ENCODE data around the gene HIC1.

Gene HIC1

DNA sequence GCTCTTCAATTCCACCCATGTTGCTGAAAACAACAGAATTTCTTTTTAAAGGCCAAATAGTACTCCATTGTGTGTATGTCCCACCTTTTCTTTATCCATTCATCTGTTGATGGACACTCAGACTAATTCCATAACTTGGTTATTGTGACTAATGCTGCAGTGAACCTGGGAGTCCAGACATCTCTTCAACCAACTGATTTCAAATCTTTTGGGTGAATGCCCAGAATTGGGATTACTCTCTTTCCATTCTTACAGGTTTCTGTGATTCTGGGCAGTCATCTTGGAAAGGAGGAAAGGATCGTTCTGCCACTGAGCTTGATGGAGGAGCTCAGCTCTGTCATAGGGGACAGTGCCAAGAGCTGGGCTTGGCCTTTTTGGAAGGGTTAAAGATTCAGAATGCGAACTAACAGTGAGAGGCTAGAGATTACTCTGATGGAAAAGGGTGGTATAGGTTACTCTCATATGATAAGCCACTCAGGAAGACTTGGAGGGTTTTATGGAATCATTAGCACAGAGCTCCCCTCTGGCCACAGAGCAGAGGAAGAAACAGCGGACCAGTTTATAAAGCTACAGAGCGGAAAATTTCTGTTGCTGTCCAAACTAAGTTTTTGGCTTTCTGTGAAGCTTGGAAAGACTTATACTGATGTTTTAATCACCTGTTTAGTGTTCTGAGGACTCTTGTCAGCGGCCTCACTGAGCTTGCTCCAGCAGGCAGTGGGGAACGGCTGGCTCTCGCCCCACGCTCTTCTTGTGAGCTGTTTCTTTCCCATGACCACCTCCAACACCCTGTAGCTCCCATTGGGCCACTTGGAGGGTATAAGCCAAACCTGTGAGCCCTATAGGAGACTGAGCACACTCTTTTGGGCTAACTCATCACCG, 48.3 kb downstream of the HIC1 start:
- H3K4me3 ChIP-seq (ENCODE audit: insufficient read depth, low read length, poor library complexity, severe bottlenecking), result no peak overlapping the region
- no peak overlapping the region for H3K9ac ChIP-seq (ENCODE audit: low read length)
- no peaks in the 10 kb centered on the region for H4K20me1 ChIP-seq (ENCODE audit: low read depth, low read length)
- H3K36me3 ChIP-seq (ENCODE audit: low read length), result no peaks in the 10 kb centered on the region
- no peaks in the 10 kb centered on the region for H3K79me2 ChIP-seq (ENCODE audit: insufficient read depth, low read length)
- no peak overlapping the region for H3K27ac ChIP-seq (ENCODE audit: low read depth, low read length)
- no peak overlapping the region for H2AFZ ChIP-seq (ENCODE audit: low read depth, low read length, severe bottlenecking)
- H3K4me2 ChIP-seq (ENCODE audit: low read depth, low read length, poor library complexity, severe bottlenecking), result no peak overlapping the region
- H3F3A ChIP-seq (ENCODE audit: insufficient read depth), result no peaks in the 10 kb centered on the region
- H3K9me2 ChIP-seq (replicated peaks; ENCODE audit: insufficient read depth, low read length), result no peaks in the 10 kb centered on the region
- TF ChIP-seq EZH2phosphoT487 (conservative IDR thresholded peaks at IDR 0.05; ENCODE audit: low read length), result no peak
- TF ChIP-seq, protein P1, sequence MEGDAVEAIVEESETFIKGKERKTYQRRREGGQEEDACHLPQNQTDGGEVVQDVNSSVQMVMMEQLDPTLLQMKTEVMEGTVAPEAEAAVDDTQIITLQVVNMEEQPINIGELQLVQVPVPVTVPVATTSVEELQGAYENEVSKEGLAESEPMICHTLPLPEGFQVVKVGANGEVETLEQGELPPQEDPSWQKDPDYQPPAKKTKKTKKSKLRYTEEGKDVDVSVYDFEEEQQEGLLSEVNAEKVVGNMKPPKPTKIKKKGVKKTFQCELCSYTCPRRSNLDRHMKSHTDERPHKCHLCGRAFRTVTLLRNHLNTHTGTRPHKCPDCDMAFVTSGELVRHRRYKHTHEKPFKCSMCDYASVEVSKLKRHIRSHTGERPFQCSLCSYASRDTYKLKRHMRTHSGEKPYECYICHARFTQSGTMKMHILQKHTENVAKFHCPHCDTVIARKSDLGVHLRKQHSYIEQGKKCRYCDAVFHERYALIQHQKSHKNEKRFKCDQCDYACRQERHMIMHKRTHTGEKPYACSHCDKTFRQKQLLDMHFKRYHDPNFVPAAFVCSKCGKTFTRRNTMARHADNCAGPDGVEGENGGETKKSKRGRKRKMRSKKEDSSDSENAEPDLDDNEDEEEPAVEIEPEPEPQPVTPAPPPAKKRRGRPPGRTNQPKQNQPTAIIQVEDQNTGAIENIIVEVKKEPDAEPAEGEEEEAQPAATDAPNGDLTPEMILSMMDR (IDR thresholded peaks at IDR 0.05; ENCODE audit: insufficient read depth, low read length, poor library complexity, severe bottlenecking), result no peak
- H3K9me3 ChIP-seq (ENCODE audit: insufficient read depth, low read length), result no peaks in the 10 kb centered on the region
- H3K27me3 ChIP-seq (ENCODE audit: low read length), result no peaks in the 10 kb centered on the region

DNA sequence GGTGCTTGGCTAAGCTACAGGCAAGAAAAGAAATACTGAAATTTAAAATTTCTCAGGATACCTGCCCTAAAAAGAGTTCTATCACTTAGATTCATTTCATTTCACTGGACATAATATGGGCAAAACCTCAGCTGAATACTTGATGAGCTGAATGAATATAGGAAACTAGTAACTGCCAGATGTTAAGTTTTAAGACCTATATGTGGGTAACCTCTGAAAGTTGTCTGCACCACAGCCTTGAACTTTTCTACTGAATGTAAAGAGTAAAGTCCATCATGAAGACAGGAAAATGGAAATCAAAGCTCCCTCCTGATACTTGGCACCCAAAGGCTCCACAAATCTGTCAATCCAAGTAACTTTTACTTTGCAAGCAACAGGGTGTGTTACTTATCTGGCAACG, 50.8 kb downstream of the HIC1 start:
- TF ChIP-seq EZH2phosphoT487 (conservative IDR thresholded peaks at IDR 0.05; ENCODE audit: low read length), result no peak
- TF ChIP-seq, protein P1 (IDR thresholded peaks at IDR 0.05; ENCODE audit: insufficient read depth, low read length, poor library complexity, severe bottlenecking), result no peak
- no peak overlapping the region for H3K27ac ChIP-seq (ENCODE audit: low read depth, low read length)
- H3K4me3 ChIP-seq (ENCODE audit: insufficient read depth, low read length, poor library complexity, severe bottlenecking), result no peak overlapping the region
- H3K36me3 ChIP-seq (ENCODE audit: low read length), result no peaks in the 10 kb centered on the region
- no peaks in the 10 kb centered on the region for H3F3A ChIP-seq (ENCODE audit: insufficient read depth)
- H3K79me2 ChIP-seq (ENCODE audit: insufficient read depth, low read length), result no peaks in the 10 kb centered on the region
- no peak overlapping the region for H2AFZ ChIP-seq (ENCODE audit: low read depth, low read length, severe bottlenecking)
- H4K20me1 ChIP-seq (ENCODE audit: low read depth, low read length), result no peaks in the 10 kb centered on the region
- H3K9me2 ChIP-seq (replicated peaks; ENCODE audit: insufficient read depth, low read length), result no peaks in the 10 kb centered on the region
- no peak overlapping the region for H3K4me2 ChIP-seq (ENCODE audit: low read depth, low read length, poor library complexity, severe bottlenecking)
- no peak overlapping the region for H3K9ac ChIP-seq (ENCODE audit: low read length)
- no peaks in the 10 kb centered on the region for H3K27me3 ChIP-seq (ENCODE audit: low read length)
- no peaks in the 10 kb centered on the region for H3K9me3 ChIP-seq (ENCODE audit: insufficient read depth, low read length)

DNA sequence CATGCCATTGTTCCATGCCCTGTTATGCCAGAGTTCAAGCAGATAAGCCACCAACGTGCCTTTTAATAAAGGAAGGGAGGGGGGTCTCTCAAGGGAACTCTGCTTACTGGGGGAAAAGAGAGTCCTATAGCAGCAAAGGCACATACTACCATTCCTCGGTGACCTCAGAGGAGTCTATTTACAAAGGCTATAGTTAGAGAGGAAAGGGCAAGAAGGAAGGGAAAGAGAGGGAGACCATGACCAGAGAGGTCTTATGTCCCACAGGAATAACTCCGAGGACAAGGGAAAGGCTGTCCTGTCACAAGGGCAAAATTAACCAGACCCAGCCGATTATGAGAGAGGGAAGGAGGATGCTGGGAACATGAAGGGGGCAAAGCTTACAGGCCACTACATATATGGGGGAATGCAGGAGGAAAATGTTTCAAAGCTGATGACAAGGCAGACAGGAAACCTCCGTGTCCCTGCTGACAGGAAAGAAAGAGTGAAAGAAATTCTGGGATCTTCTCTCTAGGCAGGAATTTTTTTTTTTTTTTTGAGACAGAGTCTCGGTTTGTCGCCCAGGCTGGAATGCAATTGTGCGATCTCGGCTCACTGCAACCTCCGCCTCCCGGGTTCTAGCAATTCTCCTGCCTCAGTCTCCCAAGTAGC, 51.5 kb downstream of the HIC1 start:
- Histone ChIP-seq H3K27ac (ENCODE audit: low read depth, low read length) (no peak overlapping the region), H4K20me1 (ENCODE audit: low read depth, low read length) (no peaks in the 10 kb centered on the region)
- TF ChIP-seq, protein P1 (IDR thresholded peaks at IDR 0.05; ENCODE audit: insufficient read depth, low read length, poor library complexity, severe bottlenecking), result no peak
- TF ChIP-seq EZH2phosphoT487 (conservative IDR thresholded peaks at IDR 0.05; ENCODE audit: low read length), result no peak

More for the DNA sequence above, 51.5 kb downstream of the HIC1 start:
- Histone ChIP-seq H3K9ac (ENCODE audit: low read length) (no peak overlapping the region), H2AFZ (ENCODE audit: low read depth, low read length, severe bottlenecking) (no peak overlapping the region), H3K9me3 (ENCODE audit: insufficient read depth, low read length) (no peaks in the 10 kb centered on the region), H3K36me3 (ENCODE audit: low read length) (no peaks in the 10 kb centered on the region), H3K9me2 (replicated peaks; ENCODE audit: insufficient read depth, low read length) (no peaks in the 10 kb centered on the region), H3K4me2 (ENCODE audit: low read depth, low read length, poor library complexity, severe bottlenecking) (no peak overlapping the region), H3F3A (ENCODE audit: insufficient read depth) (no peaks in the 10 kb centered on the region), H3K79me2 (ENCODE audit: insufficient read depth, low read length) (no peaks in the 10 kb centered on the region), H3K4me3 (ENCODE audit: insufficient read depth, low read length, poor library complexity, severe bottlenecking) (no peak overlapping the region), H3K27me3 (ENCODE audit: low read length) (no peaks in the 10 kb centered on the region)

Data from SU-DHL-6 (cell line).